Measurements from ENCODE around the gene MCF2L2.

GRCh38 chr3:183185696-183186095 is 242.7 kb downstream of the MCF2L2 start:
- TF ChIP-seq CTCF (conservative IDR thresholded peaks at IDR 0.05; ENCODE audit: low read depth in 2 of 2) (no peak), STAT1 (IDR thresholded peaks at IDR 0.05; ENCODE audit: unreplicated experiment) (no peak), EZH2 (IDR thresholded peaks at IDR 0.05; ENCODE audit: low read depth, unreplicated experiment) (no peak)

Measured in GM23338 (cell line).